Nephron (organoid): ENCODE results near the gene KLHL26.

Experiments used
- H3K27ac Mint-ChIP-seq, 3 experiments: 2 replicates each; pipeline ENCODE4 v1.8.0; 2020; ENCODE audit warnings: mixed read lengths in 3 of 3, mild to moderate bottlenecking in 2 of 3, moderate library complexity in 1 of 3
- H3K27me3 Mint-ChIP-seq: 2 replicates; pipeline ENCODE4 v1.8.0; 2021; ENCODE audit warnings: low read depth, mild to moderate bottlenecking, moderate library complexity, mixed read lengths
- H3K36me3 Mint-ChIP-seq: 2 replicates; pipeline ENCODE4 v1.8.0; 2020; ENCODE audit warnings: low read depth, mixed read lengths
- H3K4me1 Mint-ChIP-seq: 2 replicates; pipeline ENCODE4 v1.8.0; 2020; ENCODE audit warnings: mixed read lengths
- H3K4me3 Mint-ChIP-seq, 3 experiments: 2 replicates each; pipeline ENCODE4 v1.8.0; 2020; ENCODE audit warnings: mild to moderate bottlenecking in 3 of 3, mixed read lengths in 3 of 3, moderate library complexity in 2 of 3
- H3K9me3 Mint-ChIP-seq: 2 replicates; pipeline ENCODE4 v1.8.0; 2020; ENCODE audit warnings: mixed read lengths
- CTCF ChIP-seq, 3 experiments: fragments of 200-600 bp; sonication (generic); IDR thresholded peaks; one replicate each; pipeline ENCODE4 v1.5.0; 2021; ENCODE audit warnings: antibody characterized with exemption in 3 of 3; ENCODE audit not compliant: unreplicated experiment in 3 of 3

Gene KLHL26

GRCh38 chr19:18612051-18612771 is 24.6 kb upstream of the KLHL26 start:
- no peak for TF ChIP-seq CTCF (IDR thresholded peaks at IDR 0.05; ENCODE audit: unreplicated experiment in 3 of 3)
- Mint-ChIP-seq H3K36me3 (no peaks in the 10 kb centered on the region), H3K27ac (no peak overlapping the region), H3K4me1 (peaks cover 13% of the 10 kb centered on the region), H3K4me3 (peak overlapping the region; percentile 70 to 80 (median 79)), H3K9me3 (no peaks in the 10 kb centered on the region), H3K27me3 (peaks cover 94% of the 10 kb centered on the region)

- H3K4me1 Mint-ChIP-seq, result peaks cover 13% of the 10 kb centered on the region
- H3K27ac Mint-ChIP-seq, result no peak within 1 kb of the TSS
- H3K27me3 Mint-ChIP-seq, result peaks cover 94% of the 10 kb centered on the region
- H3K36me3 Mint-ChIP-seq, result peaks cover 4% of the 10 kb centered on the region
- TF ChIP-seq CTCF (IDR thresholded peaks at IDR 0.05; ENCODE audit: unreplicated experiment in 3 of 3), result no peak
- H3K4me3 Mint-ChIP-seq, result peak within 1 kb of the TSS; percentile 80 to 81 (median 80)
- H3K9me3 Mint-ChIP-seq, result peaks cover 7% of the 10 kb centered on the region
Measured at GRCh38 chr19:18612772-18613588, 23.8 kb upstream of the KLHL26 start, which contains the start of gene TMEM59L. Gene TMEM59L, plus strand, starts transcription at chr19:18612870. Its CDS starts 89 bp downstream, at chr19:18612959.

GRCh38 chr19:18613589-18614234 is 23.1 kb upstream of the KLHL26 start:
- peaks cover 7% of the 10 kb centered on the region for H3K9me3 Mint-ChIP-seq
- H3K4me1 Mint-ChIP-seq, result peaks cover 8% of the 10 kb centered on the region
- H3K36me3 Mint-ChIP-seq, result peaks cover 4% of the 10 kb centered on the region
- no peak for TF ChIP-seq CTCF (IDR thresholded peaks at IDR 0.05; ENCODE audit: unreplicated experiment in 3 of 3)
- H3K27me3 Mint-ChIP-seq, result peaks cover 87% of the 10 kb centered on the region
- H3K4me3 Mint-ChIP-seq, result peak overlapping the region; percentile 79 to 81 (median 80)
- H3K27ac Mint-ChIP-seq, result no peak overlapping the region

- no peak for TF ChIP-seq CTCF (IDR thresholded peaks at IDR 0.05; ENCODE audit: unreplicated experiment in 3 of 3)
- Mint-ChIP-seq H3K4me3 (no peak overlapping the region), H3K27ac (no peak overlapping the region), H3K36me3 (peaks cover 4% of the 10 kb centered on the region), H3K9me3 (peaks cover 7% of the 10 kb centered on the region), H3K4me1 (peaks cover 4% of the 10 kb centered on the region), H3K27me3 (peaks cover 66% of the 10 kb centered on the region)
Measured at GRCh38 chr19:18616023-18616422, 20.8 kb upstream of the KLHL26 start.

- Mint-ChIP-seq H3K4me3 (no peak overlapping the region), H3K27me3 (peaks cover 52% of the 10 kb centered on the region), H3K9me3 (peaks cover 7% of the 10 kb centered on the region), H3K27ac (no peak overlapping the region), H3K4me1 (no peaks in the 10 kb centered on the region), H3K36me3 (peaks cover 4% of the 10 kb centered on the region)
- TF ChIP-seq CTCF (IDR thresholded peaks at IDR 0.05; ENCODE audit: unreplicated experiment in 3 of 3), result no peak
Measured at GRCh38 chr19:18617562-18617961, 19.3 kb upstream of the KLHL26 start.
